ENCODE measurements around the gene TUBA1C.
"Not testable (repeated sequence)": the region's sequence is repeated elsewhere in the genome, so short reads cannot be mapped to it uniquely, and the experiment has no call there.

The TUBA1C gene

DNA sequence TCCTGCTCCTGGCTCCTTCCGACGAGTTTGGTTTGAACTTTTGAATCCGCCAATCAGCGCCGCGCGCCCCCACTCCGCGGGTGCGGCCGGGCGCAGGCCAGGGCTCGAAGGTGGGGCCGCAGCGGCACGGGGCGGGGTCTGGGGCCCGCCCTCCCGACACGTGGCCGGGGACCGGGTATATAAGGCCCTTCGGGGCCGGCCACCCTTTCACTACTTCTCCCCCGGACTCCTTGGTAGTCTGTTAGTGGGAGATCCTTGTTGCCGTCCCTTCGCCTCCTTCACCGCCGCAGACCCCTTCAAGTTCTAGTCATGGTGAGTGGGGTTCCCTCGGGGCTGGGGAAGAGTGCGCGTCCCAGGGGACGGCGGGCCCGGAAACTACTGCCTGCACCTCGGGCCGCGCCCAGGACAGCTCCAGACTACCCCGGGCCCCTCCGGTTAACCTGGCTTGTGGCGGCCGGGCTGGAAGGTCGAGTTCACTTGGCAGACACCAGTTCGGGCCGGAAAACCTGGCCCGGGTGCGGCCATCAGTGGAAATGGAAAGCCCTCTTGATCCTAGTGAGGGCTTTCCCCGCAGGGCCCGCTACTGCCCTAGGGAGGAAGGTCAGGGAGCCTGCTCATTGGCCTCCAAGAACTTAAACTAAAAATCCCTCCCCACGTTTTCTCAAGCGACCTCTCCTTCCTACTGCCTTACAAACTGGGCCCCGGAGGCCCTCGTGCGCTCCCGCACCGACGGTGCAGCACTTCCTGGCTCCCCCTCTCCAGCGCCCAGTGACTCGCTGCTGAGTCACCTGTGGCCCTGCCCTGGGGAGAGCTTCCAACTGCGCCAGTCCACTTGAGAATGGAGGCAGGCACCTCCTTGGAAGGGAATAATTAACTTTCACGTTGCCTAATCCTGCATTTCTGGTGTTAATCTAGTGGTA, at the start of gene TUBA1C:
TSS of gene TUBA1C (plus strand) at position 210 of the 920 bp plus-strand sequence. CDS start at position 310, 100 bp downstream.
- DNase-seq = peak; percentile 90

DNA sequence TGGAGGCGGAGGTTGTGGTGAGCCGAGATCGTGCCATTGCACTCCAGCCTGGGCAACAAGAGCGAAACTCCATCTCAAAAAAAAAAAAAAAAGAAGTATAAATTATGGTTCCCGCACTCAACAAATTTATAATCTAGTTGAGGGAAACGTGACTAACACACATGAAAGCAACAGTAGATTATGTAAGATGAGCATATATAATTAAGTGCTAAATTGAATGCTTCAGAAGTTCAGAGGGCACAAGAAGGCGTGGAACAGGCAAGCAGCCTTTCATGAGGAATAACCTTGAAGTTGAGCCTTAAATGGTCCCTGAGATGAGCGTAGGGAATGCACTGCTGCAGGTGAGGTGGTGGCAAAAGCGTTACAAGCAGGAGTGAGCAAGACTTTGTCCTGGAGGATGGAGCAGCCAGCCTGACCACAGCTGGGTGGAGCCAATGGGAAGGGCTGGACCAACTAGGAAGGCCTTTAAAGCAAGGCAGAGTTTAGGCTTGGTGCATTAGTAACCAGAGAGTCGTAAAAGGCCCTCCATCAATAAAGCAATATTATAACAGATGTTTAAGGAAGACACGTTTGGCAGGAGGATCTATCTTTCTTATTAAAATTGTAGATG, 45.4 kb upstream of the TUBA1C start:
- DNase-seq = no peak

DNA sequence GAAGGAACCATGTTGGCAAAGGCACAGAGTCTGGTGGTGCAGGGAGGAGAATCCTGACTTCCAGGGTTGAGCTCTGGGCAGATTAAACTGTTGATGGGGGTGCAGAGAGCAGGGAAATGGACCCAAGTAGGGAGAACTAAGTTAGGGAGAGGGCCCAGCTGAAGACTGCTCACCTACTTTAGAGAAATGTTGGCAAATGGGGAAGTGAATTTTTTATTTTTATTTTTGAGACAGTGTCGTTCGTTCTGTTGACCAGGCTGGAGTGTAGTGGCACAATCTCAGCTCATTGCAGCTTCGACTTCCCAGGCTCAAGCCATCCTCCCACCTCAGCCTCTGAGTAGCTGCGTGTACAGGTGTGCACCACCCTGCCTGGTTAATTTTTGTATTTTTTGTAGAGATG, 43.9 kb upstream of the TUBA1C start:
- DNase-seq = no peak

DNA sequence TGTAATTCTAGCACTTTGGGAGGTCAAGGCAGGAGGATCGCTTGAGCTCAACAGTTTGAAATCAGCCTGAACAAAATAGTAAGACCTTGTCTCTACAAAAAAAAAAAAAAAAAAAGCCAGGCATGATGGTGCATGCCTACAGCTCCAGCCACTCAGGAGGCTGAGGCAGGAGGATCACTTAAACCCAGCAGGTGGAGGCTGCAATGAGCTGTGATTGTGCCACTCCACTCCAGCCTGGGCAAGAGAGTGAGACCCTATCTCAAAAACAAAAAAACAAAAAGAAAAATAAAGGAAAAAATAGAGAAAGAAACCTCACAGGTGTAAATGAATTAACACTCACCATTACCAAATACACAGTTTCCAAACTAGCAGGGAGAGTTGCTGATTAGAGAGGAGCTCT, 41.8 kb upstream of the TUBA1C start:
- DNase-seq = no peak

DNA sequence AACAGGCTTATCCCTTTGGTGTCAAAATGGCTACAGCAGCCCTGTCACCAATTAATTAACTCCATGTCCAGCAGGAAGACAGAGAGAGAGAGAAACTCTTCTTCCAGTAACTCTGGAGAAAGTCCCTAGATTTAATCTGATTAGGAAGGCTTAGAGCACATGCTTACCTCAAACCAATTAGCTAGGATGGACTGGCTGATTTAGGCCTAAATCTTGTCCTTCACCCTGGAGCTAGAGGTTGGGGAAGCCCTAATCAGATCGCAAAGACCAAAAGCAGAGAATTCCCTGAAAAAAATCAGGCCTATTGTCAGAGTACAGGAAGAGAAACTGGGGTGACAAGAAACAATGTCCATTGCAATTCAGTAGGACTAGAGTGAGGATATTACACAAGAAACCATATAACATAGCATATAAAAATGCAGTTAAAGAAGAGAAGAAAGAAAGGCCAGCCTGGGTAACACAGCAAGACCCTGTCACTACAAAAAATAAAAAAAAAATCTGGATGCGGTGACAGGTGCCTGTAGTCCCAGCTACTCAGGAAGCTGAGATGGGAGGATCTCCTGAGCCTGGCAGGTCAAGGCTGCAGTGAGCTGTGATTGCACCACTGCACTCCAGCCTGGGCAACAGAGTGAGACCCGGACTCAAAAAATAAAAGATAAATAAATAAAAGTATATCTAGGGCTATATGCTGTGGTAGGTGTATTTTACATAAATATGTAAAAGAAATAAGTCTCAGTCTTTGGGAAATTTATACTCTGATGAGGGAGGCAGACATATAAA, 41.1 kb upstream of the TUBA1C start:
- DNase-seq = no peak

DNA sequence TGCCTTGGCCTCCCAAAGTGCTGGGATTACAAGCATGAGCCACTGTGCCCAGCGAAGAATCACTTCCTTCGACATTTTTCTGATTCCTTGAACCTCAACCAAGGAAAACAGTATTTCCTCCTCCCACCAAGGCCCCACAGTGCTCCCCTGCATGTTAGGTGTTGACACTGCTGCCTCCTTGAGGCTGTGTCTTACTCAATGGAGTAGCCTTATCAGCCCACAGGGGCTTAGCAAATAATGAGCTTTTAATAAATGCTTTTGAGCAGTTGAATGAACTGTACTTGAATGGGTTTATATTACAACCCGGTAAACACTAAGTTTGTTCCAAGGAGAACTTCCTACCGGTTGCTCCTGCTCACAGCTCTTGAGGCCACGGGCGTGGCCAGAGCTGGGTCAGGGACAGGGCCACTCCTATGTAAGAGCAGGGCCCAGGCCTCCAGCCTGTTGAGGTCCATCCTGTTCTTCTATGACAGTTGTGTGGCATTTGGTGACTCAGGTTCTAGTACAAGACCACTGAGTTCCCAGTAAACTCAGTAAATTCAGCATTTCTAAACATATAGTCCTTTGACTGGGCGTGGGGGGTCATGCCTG, 39.2 kb upstream of the TUBA1C start:
- no peak for DNase-seq

DNA sequence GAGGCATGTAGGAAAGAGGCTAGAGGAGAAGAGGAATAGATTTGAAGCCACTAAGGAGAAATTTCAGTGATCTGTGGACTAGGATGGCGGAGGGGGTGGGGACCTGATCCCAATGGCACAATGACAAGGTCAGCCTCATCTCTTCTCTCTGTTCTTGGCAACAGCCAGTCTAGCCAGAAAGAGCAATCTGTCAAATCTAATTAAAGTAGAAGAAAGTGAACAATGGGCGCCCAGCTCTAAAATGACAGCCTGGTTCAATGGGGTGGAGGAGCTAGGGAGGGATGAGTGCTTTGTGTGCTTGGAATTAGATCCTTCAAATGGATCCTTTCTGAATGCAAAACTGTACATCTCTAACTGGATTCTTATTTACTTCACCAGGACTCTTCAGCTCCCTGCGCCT, 37.2 kb upstream of the TUBA1C start:
- DNase-seq = no peak

DNA sequence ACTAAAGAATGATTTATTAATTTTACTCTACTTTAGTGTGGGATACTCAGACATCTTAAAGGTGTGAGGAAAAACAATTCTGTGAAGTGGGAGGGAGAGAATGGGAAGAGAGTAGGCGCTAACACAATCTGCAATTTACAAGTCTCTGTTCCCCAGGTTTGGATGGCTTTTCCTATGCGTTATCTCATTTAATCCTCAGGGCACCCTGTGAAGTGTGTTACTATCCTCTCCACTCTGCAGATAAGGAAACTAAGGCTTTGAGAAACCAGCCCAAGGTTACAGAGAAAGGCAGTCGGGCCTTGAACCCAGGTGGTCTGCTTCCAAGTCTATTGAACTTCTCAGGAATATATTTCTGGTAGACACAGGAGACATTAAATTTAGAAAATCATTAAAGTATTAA, 36.2 kb upstream of the TUBA1C start:
- DNase-seq = no peak

DNA sequence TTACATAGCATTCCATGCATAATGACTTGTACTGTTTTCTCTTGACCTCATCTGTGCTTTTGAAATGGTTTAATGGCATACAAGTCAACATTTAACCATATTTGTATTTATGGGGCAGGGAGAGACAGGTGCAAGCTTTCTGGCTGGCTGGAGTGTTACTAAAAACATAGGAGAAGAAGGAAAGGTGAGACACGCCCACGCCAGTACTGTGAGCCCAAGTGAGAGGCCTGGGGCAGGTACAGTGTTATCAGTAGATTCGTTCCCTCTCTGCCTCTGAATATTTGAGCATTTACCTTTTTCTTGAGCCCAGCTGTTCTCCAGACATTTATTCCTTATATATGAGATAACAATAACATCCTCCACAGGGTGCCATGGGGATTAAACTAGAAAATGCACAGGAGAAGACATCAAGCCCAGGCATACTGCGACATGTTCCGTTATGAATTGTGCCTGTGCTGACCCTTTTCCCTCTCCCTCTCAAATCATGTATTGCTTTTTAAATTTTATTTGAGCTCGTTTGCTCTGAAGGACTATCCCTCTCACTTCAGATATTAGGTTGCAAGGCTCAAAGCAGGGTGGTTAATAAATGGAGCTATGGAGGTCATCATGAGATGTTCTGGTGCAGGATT, 34.6 kb upstream of the TUBA1C start:
- DNase-seq = peak; percentile 62

DNA sequence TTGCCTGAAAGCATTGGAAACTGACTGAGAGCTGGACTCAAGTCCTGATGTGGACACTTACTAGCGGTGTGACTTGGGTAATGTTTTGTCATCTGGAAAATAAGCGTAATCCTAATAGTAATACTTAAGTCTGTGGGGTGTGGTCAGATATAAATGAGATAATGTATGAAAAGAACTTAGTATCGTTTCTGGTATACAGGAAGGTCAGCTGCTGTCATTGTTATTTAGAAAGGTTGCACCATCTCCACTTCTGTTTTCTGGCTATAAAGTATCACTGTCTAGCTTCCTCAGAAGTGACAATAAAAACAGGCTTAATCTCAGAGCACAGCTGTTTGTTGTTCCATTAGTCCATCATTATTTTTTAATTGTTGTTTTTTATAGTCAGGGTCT, 34.1 kb upstream of the TUBA1C start:
- no peak for DNase-seq

DNA sequence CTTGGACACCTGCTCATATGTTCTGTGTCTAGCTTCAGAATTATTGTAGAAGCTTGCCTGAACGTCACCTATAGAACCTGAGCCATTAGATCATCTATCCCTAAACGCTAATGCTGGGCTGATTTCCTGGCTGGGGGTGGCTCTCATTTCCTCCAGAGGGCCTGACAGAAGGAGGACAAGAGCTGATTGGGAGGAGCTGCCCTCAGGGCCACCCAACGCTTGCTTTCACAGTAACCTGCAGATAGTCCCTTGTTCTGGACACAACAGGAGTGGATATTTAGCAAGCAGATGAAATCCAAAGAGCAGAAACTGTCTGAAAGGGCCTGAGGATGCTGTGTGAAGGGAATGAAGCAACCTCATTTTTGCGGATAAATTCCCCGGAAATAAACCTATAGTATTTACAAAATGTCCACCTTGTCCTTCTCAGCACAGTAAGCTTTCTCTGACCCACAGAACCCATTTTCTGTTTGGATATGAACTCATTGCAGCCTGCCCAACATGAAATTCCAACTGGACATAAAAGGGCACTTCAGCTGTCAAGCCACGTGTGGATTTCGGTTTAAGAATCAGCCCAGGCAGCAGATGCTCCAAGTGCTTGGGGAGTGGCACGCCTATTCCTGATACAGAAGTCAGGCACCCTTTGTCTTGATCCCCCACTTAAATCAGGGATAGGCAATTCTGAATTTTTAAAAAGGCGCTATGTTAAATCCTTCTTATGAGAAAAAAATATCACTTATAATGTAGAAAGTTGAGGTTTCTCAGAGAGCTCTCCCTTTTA, 32.8 kb upstream of the TUBA1C start:
- peak; percentile 26 for DNase-seq

DNA sequence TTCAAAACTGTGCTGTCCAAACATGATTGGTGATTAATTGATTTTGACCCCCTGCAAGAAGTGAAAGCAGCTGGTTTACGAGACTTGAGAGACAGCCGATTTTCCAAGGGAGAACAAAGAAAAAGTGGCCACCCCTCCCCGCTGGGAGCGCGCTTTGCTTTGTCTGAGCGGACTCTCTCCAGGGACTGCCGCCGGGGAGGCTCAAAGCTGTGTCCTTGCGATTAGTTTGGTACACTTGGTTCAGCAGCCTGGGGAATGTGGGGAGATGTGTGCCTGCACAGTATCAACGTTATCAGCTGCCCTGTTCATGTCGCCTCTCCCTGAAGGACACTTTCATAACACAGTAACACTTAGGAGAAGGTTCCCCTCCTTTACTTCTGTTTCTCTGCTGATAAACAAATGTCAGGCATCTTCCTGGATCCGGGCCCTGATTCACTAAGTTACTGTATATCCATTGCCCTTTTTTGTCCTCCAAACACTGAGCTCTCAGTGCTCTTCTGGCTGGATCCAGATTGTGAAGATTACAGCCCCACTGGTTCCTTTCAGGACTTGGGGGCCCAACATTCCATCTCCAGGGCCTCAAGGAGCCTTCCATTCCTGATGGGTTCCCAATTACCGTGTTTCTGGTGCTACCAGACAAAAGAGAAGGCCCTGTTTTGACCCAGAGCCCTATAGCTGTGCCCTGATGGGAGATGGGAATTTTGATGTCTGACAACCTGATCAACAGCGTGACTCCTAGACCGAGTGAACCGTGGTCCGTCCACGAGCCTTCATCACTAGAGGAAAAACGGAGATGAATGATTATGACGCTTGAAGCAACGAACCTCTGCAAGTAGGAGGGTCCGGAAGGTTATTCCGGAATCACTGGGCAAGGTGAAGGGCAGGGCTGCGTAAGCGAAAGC, 31.7 kb upstream of the TUBA1C start:
- DNase-seq = peak; percentile 44

DNA sequence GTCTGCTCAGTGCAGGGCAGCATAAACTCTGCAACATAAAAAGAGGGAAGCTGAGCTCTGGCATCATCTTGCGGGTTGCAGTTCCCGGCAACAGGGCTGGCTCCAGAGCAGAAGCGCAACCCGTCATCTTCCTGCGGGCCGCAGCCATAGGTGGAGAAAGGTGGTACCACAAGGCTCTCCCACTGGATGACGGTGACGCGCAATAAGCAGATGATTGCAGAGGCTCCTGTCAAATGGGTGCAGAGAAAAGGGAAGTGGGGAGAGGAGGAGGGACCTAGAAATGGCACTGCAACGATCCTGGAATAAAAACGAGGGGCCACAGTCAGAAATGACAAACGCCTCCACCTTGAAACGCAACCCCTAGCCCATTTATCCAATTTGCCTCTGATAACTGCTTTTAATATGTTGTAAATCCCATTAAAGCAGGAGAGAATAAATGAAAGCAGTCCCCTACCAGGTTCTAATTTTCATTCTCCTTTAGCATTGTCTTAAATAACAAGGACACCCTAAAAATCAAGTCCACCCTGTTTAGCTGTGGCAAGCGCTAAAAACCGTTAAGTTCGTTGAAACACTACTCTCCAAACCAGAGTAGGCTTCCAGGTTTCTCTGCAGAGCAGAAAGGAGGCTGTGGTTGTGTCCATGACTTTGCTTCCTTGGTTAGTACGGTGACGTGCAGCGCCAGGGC, 30.9 kb upstream of the TUBA1C start:
- DNase-seq = peak; percentile 85

DNA sequence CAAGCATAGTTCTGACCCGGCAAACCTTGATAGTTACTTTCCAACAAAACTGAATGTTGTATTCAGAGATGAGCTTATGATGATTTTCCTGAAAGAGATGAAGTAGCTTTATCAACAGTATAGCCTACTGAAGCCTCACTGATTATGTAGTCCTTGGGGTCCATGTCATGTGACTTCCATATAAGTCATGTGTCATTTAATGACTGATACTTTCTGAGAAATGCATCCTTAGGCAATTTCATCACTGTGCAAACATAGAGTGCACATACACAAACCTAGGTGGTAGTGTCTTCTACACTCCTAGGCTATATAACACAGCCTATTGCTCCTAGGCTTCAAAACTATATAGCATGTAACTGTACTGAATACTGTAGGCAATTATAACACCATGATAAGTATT, 28.5 kb upstream of the TUBA1C start:
- DNase-seq = no peak

DNA sequence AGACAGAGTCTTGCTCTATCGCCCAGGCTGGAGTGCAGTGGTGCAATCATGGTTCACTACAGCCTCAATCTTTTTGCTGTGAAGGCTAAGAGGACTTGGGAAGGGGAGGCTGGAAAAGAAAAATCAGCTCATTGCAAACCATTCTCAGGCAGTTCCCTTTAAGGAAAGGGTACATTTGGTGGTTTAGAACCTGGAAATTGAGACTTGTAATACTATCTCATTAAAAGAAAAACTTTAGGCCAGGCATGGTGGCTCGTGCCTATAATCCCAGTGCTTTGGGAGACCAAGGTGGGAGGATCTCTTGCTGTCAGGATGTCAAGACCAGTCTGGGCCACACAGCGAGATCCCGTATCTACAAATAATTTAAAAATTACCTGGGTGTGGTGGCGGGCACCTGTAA, 21.3 kb upstream of the TUBA1C start:
- no peak for DNase-seq

DNA sequence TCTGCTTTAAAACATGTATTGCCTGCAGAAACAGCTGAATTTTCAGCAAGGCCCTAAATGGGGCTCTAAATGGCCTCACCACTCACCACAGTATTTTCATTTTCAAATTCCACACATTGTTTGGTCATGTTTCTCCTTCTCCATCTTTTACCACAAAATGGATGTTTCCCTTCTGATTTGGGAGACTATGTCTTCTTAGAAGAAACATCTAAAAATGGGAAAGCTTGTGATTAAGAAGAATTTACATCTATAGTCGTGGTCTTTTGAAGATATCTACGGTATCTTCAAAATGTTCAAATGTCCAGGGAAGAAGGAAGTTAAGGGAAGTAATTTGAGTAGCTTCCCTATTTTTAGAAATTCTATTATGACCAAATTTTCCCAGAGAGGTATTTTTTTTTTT, 20.7 kb upstream of the TUBA1C start:
- DNase-seq = no peak

DNA sequence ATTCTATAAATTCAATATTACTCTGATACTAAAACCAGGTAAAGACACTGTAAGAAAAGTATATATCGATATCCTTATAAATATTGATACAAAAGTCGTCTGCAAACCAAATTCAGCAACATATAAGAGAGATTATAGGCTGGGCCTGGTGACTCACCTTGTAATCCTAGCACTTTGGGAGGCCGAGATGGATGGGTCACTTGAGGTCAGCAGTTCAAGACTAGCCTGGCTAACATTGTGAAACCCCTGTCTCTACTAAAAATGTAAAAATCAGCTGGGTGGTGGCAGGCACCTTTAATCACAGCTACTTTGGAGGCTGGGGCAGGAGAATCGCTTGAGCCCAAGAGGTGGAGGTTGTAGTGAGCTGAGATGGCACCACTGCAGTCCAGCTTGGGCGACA, 13.5 kb upstream of the TUBA1C start:
- no peak for DNase-seq

DNA sequence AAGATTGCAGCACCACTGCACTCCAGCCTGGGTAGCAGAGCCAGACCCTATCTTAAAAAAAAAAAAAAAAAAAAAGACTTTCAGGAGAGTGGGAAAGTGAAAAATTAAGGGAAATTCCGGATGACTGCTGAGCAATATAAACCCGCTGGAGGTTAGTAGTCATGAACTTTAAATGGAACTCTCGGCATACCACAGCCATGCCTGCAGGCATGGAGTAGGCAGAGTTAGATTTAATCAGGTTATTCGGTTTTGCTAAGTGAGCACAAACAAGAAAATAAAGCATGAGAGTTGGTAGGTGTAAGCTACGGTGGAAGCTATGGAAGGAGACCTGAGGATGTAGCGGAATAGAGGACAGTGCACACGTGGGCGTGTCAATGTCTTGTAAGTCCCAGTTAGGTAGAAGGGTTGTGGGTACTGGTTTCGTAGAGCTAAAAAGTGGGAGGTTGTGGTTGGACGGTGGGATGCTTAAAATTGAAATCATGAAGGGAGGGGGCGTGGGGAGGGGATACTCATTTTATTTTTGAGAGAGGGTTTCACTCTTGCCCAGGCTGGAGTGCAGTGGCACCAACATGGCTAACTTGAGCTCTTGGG, 11.8 kb upstream of the TUBA1C start:
- DNase-seq = no peak

DNA sequence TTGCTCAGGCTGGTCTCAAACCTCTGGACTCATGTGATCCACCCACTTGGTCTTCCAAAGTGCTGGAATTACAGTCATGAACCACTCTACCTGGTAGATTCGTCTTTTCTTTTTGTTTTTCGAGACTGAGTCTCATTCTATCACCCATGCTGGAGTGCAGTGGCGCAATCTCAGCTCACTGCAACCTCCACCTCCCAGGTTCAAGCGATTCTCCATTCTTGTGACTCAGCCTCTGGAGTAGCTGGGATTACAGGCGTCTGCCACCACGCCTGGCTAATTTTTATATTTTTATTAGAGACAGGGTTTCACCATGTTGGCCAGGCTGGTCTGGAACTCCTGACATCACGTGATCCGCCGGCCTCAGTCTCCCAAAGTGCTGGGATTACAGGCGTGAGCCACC, 9.4 kb upstream of the TUBA1C start:
- DNase-seq = not testable (repeated sequence)
